GM12891 (cell line): ENCODE data around the gene DENND1A.

Source experiments
- DNase-seq: peaks from one replicate; pipeline ENCODE4 v3.0.0; 2011; ENCODE audit warnings: low spot score; ENCODE audit not compliant: insufficient read length
- FAIRE-seq: peaks from 2 replicates; lab custom pipeline; 2011; peaks lifted over from hg19 to GRCh38; lab: Jason Lieb, UNC
- PAX5 ChIP-seq: IDR thresholded peaks from 2 replicates; pipeline ENCODE4 v1.6.1; 2011; ENCODE audit warnings: low read length, moderate library complexity, mild to moderate bottlenecking; ENCODE audit not compliant: insufficient read depth, severe bottlenecking
- POLR2A ChIP-seq: IDR thresholded peaks from 2 replicates; pipeline ENCODE4 v1.6.1; 2011; ENCODE audit warnings: low read depth, low read length, control low read depth
- POLR2AphosphoS5 ChIP-seq: IDR thresholded peaks from 2 replicates; pipeline ENCODE4 v1.6.1; 2011; ENCODE audit warnings: low read depth, low read length, control low read depth
- POU2F2 ChIP-seq: IDR thresholded peaks from 2 replicates; pipeline ENCODE4 v1.6.1; 2011; ENCODE audit warnings: low read depth, mild to moderate bottlenecking, control low read depth, low read length, moderate library complexity
- SPI1 ChIP-seq: IDR thresholded peaks from 2 replicates; pipeline ENCODE4 v1.6.1; 2011; ENCODE audit warnings: low read depth, low read length, control low read depth
- TAF1 ChIP-seq: IDR thresholded peaks from 2 replicates; pipeline ENCODE4 v1.6.1; 2011; ENCODE audit warnings: low read depth, low read length, control low read depth

DENND1A gene

DNA sequence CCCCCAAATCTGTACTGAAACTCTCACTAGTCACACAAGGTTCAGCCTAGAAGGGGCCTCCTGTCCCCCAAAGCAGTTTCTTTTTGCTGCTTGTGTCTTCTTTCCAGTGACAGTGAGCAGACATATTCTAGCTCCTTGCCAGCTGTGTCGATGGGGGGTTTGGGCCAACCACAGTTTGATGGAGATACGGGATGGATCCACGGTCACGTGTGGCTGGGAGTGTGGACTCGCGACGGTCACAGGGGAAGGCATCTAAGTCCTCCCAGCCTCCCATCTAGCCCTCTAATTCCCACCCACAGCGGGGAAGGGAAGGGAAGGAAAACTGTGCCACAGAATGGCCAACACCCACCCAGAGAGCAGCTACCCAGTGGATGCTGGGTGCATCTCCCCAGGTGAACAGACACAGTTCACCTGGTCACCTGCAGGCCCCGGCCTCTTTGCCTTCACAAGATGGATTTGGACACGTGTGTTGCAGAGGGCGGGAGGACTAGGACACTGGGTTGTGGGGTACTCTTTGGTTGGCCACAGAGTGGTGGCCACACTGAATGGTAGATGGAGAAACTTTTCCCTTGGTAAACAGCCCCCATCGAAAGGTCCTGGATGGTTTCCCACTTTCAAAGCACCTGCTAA is 519.5 kb downstream of the DENND1A start:
- DNase-seq = no peak
- FAIRE-seq = no peak
- TF ChIP-seq POLR2A = no peak
- no peak for TF ChIP-seq SPI1
- TF ChIP-seq POU2F2 = no peak
- TF ChIP-seq POLR2AphosphoS5 = no peak
- no peak for TF ChIP-seq TAF1
- no peak for TF ChIP-seq PAX5

DNA sequence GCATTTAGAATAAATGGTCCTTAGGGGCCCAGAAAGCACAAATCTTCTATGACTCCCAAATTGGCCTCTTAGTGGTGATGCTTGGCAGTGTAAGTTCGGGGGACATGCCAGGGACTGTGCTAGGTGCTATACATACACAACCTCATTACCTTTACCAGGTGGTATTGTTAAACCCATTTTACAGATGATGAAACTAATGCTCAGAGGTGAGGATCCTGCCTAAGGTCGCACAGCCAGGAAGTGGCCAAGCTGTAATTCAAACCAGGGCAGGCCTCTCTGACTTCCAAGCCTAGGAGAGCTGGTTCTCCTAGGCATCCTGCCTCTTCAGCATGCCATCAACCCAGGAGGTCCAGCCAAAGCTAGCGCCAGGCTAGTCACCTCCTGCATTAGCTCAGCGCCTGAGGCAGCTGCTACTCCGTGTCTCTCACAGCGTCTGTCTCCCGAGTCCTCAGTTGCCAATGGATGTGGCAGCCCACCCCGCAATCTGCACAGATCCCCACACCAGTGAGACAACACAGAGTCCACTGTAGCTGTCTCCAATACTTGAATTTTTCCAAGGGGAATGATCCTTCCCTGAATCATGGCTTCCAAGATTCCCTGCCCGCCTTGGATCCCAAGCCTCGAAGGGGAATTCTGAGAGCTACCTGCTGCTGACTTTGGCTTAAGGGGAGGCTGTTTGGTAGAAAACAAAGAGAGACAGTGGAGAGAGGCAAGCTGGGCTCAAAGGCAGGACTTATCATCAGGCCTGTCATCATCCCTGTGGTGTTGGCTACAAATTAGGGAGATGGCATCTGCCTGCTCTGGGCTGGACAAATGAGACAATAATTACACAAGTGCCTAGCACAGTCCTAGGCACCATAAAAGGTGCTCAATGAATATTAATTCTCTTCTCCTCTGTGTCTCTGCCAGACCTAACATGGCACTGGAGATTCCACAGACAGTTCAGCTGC is 521.3 kb downstream of the DENND1A start:
- DNase-seq (no peak), FAIRE-seq (no peak)
- no peak for TF ChIP-seq POLR2A
- no peak for TF ChIP-seq TAF1
- no peak for TF ChIP-seq SPI1
- no peak for TF ChIP-seq PAX5
- TF ChIP-seq POU2F2 = no peak
- TF ChIP-seq POLR2AphosphoS5 = no peak

DNA sequence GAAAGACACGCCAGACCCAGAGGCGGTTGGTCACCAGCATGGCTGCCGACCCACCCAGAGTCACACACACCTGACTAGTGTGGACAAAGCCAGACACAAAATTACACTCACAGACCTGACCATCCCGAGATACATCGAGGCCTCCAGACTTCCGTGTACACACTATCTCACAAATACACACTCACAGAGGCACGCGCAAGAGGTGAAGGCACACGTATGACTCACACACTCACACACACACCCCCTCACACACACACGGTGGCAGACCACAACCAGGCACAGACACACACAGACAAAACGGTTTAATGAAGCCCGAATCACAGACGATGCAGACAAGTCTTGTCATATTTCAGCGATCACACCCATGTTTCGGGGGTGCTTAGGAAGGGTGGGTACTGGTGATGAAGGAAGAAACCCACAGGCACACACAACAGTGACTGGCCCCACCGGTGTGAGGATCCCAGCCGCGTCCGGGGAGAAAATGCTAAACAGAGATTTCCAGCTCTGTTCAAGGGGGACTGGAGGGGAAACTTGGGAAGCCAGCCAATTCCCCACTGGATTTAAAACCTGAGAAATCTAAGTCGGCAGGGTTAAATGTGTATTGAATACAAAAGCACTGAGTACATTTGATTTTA is 522.6 kb downstream of the DENND1A start:
- DNase-seq (no peak), FAIRE-seq (no peak)
- TF ChIP-seq SPI1 (no peak), POLR2AphosphoS5 (no peak), POU2F2 (no peak), PAX5 (no peak), POLR2A (no peak), TAF1 (no peak)

DNA sequence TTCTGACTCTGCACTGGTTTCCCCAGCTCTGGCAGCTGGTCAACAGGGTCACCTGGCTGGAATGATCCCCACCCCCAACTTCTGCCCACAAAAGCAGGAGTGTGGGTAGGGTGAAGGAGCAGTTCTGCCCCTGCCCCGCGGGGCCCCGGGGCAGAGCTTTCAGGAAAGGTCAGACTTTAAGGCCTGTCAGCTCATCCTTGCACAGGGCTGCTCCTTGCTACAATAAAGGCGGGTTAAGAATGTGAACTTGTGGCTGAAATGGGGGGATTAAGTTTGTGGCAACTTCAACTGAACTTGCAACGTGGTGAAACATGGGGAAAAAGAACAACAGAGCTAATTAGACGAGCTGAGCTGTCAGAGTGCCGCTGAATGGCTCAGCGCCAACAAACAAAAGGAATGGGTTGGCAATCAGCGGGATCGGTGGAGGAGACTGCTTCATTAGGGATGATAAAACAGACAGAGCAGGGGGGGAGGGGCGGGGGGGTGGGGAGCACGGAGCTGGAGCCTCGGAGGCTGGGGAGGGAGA is 523.2 kb downstream of the DENND1A start:
- FAIRE-seq (no peak), DNase-seq (no peak)
- TF ChIP-seq TAF1 (no peak), SPI1 (no peak), PAX5 (no peak), POLR2AphosphoS5 (no peak), POU2F2 (no peak), POLR2A (no peak)

DNA sequence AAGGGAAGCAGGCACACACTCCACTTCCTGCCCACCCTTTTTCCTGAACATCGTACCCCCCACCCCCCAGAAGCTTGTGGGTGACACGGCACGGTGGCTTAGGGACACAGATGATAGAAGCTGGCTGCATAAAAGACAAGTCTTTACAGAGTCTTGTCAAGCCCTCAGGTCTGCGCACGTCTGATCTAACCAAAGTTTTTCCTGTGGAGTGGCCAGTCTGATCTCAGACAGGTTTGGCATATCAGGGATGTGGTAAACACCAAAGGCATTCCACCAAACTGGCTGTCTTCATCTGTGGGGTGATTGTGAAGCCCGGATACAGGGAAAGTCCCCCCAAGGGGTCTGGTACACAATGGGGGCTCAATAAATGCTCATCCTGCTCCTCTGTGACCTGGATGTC is 523.9 kb downstream of the DENND1A start:
- FAIRE-seq (no peak), DNase-seq (no peak)
- TF ChIP-seq TAF1 (no peak), POLR2AphosphoS5 (no peak), POU2F2 (no peak), SPI1 (no peak), PAX5 (no peak), POLR2A (no peak)

DNA sequence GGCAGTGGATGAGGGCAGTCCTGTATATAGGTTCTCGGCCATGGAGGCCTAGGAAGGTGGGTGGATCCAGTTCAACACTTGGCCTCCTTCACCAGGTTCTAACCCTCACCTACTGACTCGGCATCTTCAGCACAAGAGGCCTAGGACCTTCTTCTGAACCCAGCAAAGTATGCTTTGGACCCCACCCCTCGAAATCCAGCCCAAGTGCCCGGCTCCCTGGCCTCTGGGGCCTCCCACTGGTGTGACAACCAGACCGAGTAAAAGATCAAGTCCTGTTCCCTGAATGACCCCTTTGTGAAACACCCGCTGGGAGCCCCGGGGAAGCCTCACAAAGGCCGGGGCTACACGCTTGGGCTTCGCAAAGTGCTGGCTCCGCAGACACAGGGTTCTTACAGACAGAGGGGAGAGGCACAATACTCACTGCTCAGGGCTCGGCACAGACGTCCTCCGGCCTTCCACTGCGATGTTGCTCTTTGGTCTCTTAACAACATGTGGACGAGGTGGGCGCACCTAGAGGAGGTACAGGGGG is 526.9 kb downstream of the DENND1A start:
- FAIRE-seq (no peak), DNase-seq (no peak)
- TF ChIP-seq SPI1 (no peak), POLR2AphosphoS5 (no peak), TAF1 (no peak), POU2F2 (no peak), POLR2A (no peak), PAX5 (no peak)

DNA sequence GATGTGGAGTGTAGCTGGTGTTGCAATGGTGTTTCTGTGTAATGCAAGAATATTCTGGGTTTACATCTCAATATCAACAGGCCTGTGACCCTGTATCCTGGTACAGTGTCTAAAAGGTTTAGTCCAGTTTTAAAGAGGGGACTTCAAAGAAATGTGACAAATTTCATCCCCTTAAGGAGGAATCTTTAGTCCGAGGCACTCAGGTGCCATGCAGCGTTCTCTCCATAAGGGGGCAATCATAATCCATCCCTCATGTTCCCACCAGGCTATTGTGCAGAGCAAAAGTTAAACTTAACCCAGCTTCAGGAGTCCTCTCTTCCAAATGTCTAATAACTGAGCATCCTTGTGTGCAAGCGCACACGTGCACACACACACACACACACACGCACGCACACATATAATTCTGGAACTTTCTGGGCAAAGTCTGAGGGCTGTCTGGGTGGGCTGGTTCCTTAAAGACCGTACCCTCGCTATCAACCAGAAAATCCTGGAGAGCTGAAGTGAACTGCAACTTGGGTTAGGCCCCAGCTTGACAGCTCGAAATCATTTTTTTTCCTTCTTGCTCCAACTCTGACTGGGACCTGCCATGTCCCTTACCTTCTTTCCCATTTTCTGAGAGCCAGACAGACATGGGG is 527.9 kb downstream of the DENND1A start:
- FAIRE-seq (peak; percentile 41), DNase-seq (peak; percentile 62)
- TF ChIP-seq POU2F2 = no peak
- no peak for TF ChIP-seq PAX5
- no peak for TF ChIP-seq POLR2AphosphoS5
- TF ChIP-seq SPI1 = no peak
- no peak for TF ChIP-seq TAF1
- no peak for TF ChIP-seq POLR2A

DNA sequence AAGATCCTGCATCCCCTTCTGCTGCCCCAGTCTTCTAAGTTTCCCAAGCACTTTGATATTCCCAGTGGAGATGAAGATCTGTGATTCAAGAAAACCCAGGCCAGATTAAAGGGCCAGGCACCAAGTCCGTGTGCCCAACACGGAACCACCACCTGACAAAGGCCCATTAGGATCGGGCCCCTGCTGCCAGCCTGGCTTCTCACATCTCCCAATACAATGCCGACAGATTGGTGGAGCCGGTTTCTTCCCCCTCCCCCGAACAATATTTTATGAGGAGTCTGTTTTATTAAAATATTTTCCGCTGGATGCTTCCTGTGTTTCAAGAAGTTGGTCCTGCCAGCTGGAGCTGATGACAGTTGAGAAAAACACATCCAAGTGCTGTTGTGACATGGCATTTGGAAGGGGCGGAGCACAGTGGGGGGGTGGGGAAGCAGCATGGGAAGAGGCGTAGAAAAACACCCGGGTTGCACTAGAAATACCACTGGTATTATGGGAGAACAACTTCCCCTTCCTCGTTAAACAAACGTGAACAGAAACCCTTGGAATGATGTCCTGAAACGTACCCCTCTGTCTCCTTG is 528.9 kb downstream of the DENND1A start:
- FAIRE-seq (no peak), DNase-seq (no peak)
- TF ChIP-seq POU2F2 (no peak), POLR2A (no peak), TAF1 (no peak), SPI1 (no peak), PAX5 (no peak)
